GM12891 (cell line): ENCODE results near the gene BET1.

Source experiments
- PAX5 ChIP-seq: IDR thresholded peaks from 2 replicates; pipeline ENCODE4 v1.6.1; 2011; ENCODE audit warnings: low read length, moderate library complexity, mild to moderate bottlenecking; ENCODE audit not compliant: insufficient read depth, severe bottlenecking
- POLR2A ChIP-seq: IDR thresholded peaks from 2 replicates; pipeline ENCODE4 v1.6.1; 2011; ENCODE audit warnings: low read depth, low read length, control low read depth
- POLR2AphosphoS5 ChIP-seq: IDR thresholded peaks from 2 replicates; pipeline ENCODE4 v1.6.1; 2011; ENCODE audit warnings: low read depth, low read length, control low read depth
- POU2F2 ChIP-seq: IDR thresholded peaks from 2 replicates; pipeline ENCODE4 v1.6.1; 2011; ENCODE audit warnings: low read depth, mild to moderate bottlenecking, control low read depth, low read length, moderate library complexity
- SPI1 ChIP-seq: IDR thresholded peaks from 2 replicates; pipeline ENCODE4 v1.6.1; 2011; ENCODE audit warnings: low read depth, low read length, control low read depth
- TAF1 ChIP-seq: IDR thresholded peaks from 2 replicates; pipeline ENCODE4 v1.6.1; 2011; ENCODE audit warnings: low read depth, low read length, control low read depth

- TF ChIP-seq POLR2AphosphoS5 (no peak), POLR2A (no peak), PAX5 (no peak), SPI1 (peak; percentile 45), TAF1 (no peak), POU2F2 (no peak)
Observed at GRCh38 chr7:93958651-93959050, 45.5 kb downstream of the BET1 start.
